Measurements from ENCODE around the gene YIPF6.
A peak's percentile ranks its signal among the peaks of the same experiment; 100 is the strongest.
"Not testable (repeated sequence)": the region's sequence is repeated elsewhere in the genome, so short reads cannot be mapped to it uniquely, and the experiment has no call there.

The YIPF6 gene

GRCh38 chrX:68534691-68535090 is 35.8 kb downstream of the YIPF6 start:
- no peak for DNase-seq (ENCODE audit: low read depth)

GRCh38 chrX:68536429-68536828 is 37.6 kb downstream of the YIPF6 start:
- no peak for TF ChIP-seq CTCF (IDR thresholded peaks at IDR 0.05; ENCODE audit: insufficient read depth, low read depth, low read length, missing control alignments)
- no peak overlapping the region for H3K4me3 ChIP-seq (ENCODE audit: low read depth, low read length)
- DNase-seq (ENCODE audit: low read depth) = no peak

More at GRCh38 chrX:68534691-68535090, 35.8 kb downstream of the YIPF6 start:
- no peak overlapping the region for H3K4me3 ChIP-seq (ENCODE audit: low read depth, low read length)
- TF ChIP-seq CTCF (IDR thresholded peaks at IDR 0.05; ENCODE audit: insufficient read depth, low read depth, low read length, missing control alignments) = no peak

GRCh38 chrX:68536884-68537283 is 38.0 kb downstream of the YIPF6 start:
- no peak overlapping the region for H3K4me3 ChIP-seq (ENCODE audit: low read depth, low read length)
- no peak for DNase-seq (ENCODE audit: low read depth)
- TF ChIP-seq CTCF (IDR thresholded peaks at IDR 0.05; ENCODE audit: insufficient read depth, low read depth, low read length, missing control alignments) = no peak

- no peak for TF ChIP-seq CTCF (IDR thresholded peaks at IDR 0.05; ENCODE audit: insufficient read depth, low read depth, low read length, missing control alignments)
- no peak for DNase-seq (ENCODE audit: low read depth)
- no peak overlapping the region for H3K4me3 ChIP-seq (ENCODE audit: low read depth, low read length)
Observed at GRCh38 chrX:68550193-68550592, 51.3 kb downstream of the YIPF6 start.

- no peak for TF ChIP-seq CTCF (IDR thresholded peaks at IDR 0.05; ENCODE audit: insufficient read depth, low read depth, low read length, missing control alignments)
- no peak for DNase-seq (ENCODE audit: low read depth)
- no peak overlapping the region for H3K4me3 ChIP-seq (ENCODE audit: low read depth, low read length)
Observed at GRCh38 chrX:68556036-68556435, 57.2 kb downstream of the YIPF6 start.

- not testable (repeated sequence) for DNase-seq (ENCODE audit: low read depth); H3K4me3 ChIP-seq (ENCODE audit: low read depth, low read length)
Observed at GRCh38 chrX:68557126-68557525, 58.3 kb downstream of the YIPF6 start.

- H3K4me3 ChIP-seq (ENCODE audit: low read depth, low read length); DNase-seq (ENCODE audit: low read depth): not testable (repeated sequence)
Observed at GRCh38 chrX:68559905-68560304, 61.1 kb downstream of the YIPF6 start.

GRCh38 chrX:68568136-68568535 is 69.3 kb downstream of the YIPF6 start:
- H3K4me3 ChIP-seq (ENCODE audit: low read depth, low read length) = no peak overlapping the region
- no peak for TF ChIP-seq CTCF (IDR thresholded peaks at IDR 0.05; ENCODE audit: insufficient read depth, low read depth, low read length, missing control alignments)
- peak; percentile 49 for DNase-seq (ENCODE audit: low read depth)
